NCI-H2196 (cell line): Measurements from ENCODE around the gene OR4F6.

ENCODE experiments used
- DNase-seq: peaks from one replicate; lab custom pipeline; 2025; ENCODE audit not compliant: unreplicated experiment; lab: John Stamatoyannopoulos, UW

OR4F6 gene

DNA sequence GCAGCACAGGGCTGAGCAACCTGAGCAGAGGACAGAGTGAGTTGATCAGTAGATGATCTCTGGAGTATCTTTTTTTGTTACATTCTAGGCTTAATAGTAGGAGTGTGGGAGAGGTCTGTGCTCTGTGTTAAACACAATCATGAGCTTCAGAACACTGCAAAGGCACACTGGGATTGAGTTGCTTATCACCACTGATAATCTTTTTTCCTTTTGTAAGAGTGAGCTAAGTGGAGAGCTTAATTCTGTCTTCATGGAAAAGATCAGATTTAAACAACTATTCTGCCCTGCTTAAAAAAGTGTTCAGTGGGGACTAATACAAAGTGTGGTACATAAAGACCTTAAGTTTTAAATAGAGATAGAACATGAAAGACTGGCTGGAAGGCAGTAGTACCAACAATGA lies 1.1 kb downstream of the OR4F6 start:
- no peak for DNase-seq

DNA sequence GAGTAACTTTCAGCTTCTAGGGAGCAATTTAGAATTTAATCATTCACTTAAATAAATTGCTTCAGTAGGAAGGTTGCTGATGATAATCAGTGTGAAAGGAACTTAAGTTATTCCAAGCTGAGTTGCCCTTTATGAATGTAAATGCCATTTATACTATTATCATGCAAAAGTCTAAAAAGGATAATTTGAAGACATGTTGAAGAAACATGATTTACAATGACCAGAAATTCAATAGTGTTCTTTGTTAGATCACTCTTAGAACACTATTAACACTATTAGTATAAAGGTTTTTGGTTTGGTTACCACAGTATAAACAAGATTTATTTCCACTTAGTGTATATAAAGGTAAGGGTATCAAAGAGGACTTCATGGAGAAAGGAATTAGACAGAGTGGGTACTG lies 1.6 kb downstream of the OR4F6 start:
- no peak for DNase-seq

DNA sequence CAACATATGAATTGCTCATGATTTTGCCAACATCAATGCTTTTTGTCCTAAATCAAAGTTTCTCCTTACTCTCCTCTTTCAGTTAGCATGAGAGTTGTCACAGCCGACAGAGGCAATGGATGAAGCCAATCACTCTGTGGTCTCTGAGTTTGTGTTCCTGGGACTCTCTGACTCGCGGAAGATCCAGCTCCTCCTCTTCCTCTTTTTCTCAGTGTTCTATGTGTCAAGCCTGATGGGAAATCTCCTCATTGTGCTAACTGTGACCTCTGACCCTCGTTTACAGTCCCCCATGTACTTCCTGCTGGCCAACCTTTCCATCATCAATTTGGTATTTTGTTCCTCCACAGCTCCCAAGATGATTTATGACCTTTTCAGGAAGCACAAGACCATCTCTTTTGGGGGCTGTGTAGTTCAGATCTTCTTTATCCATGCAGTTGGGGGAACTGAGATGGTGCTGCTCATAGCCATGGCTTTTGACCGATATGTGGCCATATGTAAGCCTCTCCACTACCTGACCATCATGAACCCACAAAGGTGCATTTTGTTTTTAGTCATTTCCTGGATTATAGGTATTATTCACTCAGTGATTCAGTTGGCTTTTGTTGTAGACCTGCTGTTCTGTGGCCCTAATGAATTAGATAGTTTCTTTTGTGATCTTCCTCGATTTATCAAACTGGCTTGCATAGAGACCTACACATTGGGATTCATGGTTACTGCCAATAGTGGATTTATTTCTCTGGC lies 2.5 kb downstream of the OR4F6 start:
- DNase-seq, result no peak

DNA sequence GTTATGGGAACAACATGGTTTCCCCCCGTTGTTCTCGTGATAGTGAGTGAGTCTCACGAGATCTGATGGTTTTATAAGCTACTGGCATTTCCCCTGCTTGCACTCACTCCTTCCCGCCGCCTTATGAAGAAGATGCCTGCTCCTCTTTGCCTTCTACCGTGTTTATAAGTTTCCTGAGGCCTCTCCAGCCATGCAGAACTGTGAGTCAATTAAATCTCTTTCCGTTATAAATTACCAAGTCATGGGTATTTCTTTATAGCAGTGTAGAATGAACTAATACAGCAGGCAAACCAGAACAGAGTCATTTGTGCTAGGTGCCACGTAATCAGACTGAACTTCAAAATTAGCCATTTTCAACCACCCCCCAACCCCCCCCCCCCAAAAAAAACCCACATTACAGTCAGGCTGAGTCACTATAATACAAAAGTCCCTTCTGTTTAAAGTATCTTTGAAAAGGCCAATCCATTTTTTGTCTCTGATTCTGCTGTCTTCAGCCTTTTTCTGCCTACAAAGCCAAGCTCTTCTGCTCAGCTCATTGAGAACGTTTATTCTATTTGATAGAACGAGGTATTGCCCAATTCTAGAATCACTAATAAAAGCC lies 4.1 kb downstream of the OR4F6 start:
- no peak for DNase-seq

DNA sequence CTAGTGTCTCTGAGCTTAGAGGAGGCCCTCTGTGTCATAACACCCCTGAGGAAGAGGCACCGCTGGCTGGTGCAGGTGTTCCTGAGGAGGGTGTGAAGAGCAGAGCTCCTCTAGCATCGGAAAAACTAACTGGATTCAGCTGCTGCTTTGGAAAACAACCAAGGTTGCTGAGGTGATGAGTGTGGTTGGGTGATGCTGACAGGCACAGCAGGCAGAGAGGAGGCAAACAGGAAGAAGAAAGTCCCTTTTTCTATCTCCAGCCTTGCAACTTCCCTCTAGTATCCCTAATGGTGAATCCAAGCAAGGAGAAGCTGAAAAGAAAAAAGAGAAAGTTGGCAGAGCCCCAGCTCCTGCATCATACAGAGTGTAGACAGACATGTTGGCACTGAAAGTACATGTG lies 4.9 kb downstream of the OR4F6 start:
- peak; percentile 42 for DNase-seq

DNA sequence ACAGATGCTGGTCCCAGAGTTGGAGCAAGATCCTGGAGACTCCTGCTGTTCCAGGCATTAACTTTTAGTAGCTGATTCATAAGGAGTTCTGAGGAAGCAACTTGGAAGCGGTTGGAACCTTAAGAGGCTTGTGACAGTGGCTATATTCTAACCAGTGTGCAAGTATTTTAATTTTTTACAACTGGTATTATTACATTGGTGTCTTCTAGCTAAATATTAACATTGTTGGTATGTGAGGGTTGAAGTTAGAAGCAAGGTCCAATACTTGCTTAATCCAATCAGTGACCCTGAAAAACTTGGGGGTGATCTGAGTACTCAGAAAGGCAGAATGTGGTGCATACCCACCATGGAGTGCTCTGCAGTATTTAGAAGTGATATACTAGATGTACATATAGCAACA lies 7.1 kb downstream of the OR4F6 start:
- DNase-seq, result no peak

DNA sequence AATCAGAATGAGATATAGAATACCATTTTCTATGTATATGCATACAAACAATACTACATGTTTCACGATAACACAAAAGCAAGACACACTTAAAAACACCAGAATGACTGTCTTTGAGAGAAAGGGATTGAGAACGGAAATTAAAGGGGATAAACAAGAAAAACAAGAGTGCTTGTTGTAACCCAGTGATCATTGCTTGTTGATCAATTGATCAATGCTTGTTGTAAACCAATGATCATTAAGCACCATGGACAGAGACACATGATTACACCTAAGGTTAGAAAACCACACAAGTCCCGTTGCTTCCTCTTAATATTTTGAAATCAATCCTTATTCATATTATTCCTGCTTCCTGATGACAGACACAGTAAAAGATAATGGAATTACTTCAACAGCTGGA lies 7.6 kb downstream of the OR4F6 start:
- DNase-seq, result no peak

DNA sequence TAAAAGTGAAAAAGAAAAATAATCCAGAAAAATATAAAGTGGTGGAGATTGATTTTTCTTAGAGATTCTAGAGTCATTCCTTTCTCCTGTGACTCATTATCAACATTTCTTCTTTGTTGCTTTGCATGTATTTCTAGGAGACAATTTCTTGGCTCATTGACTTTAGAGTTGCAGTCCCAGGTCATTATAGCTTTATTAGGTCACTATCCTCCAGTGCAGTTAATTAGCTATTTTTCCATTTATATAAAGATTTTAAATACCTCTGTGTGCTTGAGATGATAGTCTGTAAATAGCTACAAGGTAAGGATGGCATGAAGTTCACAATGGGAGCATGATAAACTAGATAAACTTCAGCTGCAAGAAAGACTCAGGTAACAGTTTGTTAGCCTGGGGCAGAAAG lies 8.6 kb downstream of the OR4F6 start, which contains the start of gene OR4F15:
OR4F15 (plus strand) TSS at position 301 of the 400 bp plus-strand sequence. CDS start 5,985 bp downstream, outside the sequence.
- no peak for DNase-seq

DNA sequence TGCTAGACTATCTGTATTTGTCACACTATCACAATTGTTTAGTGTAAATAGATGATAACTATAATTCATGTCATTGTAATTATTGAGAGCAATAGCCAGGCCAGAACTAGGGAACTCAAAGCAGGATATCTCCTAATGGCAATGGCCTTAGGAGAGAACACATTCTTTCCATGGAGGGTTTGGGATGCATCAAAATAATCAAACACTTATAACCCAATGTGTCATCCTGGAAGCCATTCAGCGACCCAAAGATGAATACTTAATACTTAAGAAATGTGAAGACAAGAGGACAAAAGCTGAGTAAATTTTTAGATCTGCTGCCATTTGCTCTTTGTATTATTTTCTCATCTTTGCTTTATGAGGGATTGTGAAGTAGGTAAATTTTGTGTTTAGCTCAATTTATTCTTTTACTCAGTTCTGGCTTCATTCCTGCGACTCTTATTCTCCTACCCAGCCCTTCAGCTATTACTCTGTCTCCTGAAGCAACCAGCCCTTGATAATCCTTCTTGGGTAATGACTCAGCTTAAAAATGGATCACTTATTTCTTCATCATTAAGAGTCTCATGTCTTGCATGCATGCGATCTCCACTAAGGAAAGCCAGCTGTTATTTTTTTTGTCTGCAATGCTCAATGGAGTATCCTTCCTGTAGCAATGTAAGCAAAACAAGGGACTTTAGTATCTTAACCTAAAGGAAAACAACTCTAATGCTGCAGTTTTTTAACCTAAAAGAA lies 10.7 kb downstream of the OR4F6 start:
- no peak for DNase-seq

DNA sequence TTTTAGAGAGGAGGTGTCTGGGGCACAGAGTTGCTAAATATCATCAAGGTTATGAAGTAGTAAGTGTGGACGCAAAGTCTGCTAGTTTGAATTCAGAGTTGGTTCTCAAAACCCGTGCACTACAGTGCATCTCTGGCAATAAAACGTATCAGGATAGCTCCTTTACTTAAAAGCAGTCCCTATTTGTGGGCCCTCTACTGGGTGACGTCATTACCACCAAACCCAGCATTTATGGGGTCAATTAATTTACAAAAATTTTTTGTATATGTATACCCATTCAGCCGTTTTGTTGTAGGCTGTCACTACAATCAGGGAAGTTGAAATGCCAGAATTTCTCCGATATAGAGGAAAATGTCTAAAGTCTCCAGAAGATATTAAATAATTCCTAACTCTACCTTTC lies 17.5 kb downstream of the OR4F6 start:
- DNase-seq, result no peak

DNA sequence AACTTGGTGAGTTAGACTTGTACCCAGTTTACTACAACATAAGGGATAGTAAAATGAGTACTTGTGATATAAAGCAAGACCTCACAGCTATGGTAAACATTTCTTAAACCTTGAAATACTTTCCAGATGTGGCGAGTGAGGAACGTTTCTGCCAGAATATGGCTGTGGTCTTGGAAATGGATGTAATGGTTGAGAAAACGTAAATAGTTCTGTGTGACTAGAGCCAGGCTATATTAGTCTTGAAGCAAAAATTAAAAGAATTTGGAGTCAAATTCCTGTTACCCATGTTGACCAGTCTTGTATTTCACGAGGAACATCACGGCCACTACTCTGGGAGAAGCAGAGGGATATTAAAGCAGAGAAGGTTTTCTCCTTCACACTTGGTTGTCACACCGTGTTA lies 23.9 kb downstream of the OR4F6 start:
- DNase-seq, result no peak

DNA sequence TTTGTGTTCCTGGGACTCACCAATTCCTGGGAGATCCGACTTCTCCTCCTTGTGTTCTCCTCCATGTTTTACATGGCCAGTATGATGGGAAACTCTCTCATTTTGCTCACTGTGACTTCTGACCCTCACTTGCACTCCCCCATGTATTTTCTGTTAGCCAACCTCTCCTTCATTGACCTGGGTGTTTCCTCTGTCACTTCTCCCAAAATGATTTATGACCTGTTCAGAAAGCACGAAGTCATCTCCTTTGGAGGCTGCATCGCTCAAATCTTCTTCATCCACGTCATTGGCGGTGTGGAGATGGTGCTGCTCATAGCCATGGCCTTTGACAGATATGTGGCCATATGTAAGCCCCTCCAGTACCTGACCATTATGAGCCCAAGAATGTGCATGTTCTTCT lies 25.5 kb downstream of the OR4F6 start:
- no peak for DNase-seq

DNA sequence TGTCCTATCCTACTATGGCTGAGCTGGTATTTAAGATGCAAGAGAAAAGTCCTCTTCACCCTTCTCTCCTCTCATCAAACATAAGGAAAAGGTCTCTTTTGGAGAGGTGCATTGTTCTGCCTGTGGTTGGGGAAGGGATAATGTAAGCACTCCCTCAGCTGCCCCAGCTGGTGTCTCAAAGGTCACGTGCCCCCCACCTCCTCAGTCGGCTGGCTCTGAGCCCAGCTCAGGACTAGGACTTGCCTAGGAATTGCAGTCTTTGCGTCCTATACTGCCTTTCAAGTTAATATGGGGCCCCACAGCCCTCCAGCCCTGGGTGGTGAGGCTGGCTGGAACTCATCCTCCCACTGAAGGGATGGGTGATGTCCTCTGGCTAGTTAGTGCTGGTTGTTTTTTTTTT lies 38.3 kb downstream of the OR4F6 start:
- DNase-seq, result no peak

DNA sequence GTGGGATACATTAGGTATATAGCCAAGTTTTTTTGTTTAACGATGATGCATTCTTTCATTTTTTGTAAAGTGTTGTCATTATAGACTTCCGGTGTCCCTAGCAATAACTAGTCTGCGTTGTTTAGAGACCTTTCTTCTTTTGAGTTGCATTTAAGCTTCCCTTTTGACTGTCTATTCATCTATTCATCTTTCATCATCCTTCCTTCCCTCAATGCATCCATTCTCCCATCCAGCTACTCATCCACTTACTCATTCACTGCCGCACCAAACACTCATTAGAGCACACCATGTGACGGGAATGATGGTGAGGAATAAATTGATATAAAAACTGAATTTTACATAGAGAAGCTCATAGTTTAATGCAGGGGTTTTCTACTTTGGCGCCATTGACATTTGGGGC lies 41.6 kb downstream of the OR4F6 start:
- DNase-seq, result no peak

DNA sequence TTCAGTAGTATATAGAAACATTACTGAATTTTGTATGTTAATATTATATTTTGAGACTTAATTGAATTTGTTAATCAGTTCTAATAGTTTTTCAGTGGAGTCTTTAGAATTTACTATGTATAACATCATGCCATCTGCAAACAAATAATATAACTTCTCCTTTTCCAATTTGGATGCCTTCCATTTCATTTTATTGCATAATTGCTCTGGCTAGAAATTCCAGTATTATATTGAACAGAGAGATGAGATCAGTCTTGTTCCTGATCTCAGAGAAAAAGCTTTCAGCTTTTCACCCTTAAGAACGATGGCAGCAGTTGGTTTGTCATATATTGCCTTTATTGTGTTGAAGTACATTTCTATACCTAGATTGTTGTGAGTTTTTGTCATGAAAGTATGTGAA lies 49.0 kb downstream of the OR4F6 start:
- no peak for DNase-seq
